Activated CD4-positive, alpha-beta memory T cell treated with anti-CD3 and anti-CD28 coated beads for 36 hours (primary cell): ENCODE data around the gene TWNK. TPM values are rescaled to one million over a fixed set of nuclear protein-coding genes. Genes with fewer than 3 reads are reported as not detected.

ENCODE experiments used
- CTCF ChIA-PET: fragments of 350-600 bp; sonication (Branson Sonifier 250); formaldehyde crosslinking; loops from one replicate; lab custom pipeline; 2021; ENCODE audit warnings: antibody characterized with exemption, inconsistent platforms; lab: Charles Lee
- POLR2A ChIA-PET: fragments of 350-600 bp; sonication (Branson Sonifier 250); formaldehyde crosslinking; loops from one replicate; lab custom pipeline; 2021; ENCODE audit warnings: antibody characterized with exemption; lab: Charles Lee
- DNase-seq: peaks from one replicate; pipeline ENCODE4 v3.0.0-alpha.2; 2020
- H3K27ac Mint-ChIP-seq: one replicate; pipeline ENCODE4 v1.8.0; 2021; ENCODE audit warnings: mixed read lengths
- H3K27me3 Mint-ChIP-seq: one replicate; pipeline ENCODE4 v1.8.0; 2021; ENCODE audit warnings: mixed read lengths
- H3K36me3 Mint-ChIP-seq: one replicate; pipeline ENCODE4 v1.8.0; 2021; ENCODE audit warnings: mixed read lengths
- H3K4me1 Mint-ChIP-seq: one replicate; pipeline ENCODE4 v1.8.0; 2021; ENCODE audit warnings: low read depth, mixed read lengths
- H3K4me3 Mint-ChIP-seq: one replicate; pipeline ENCODE4 v1.8.0; 2021; ENCODE audit warnings: mild to moderate bottlenecking, mixed read lengths
- H3K9me3 Mint-ChIP-seq: one replicate; pipeline ENCODE4 v1.8.0; 2021; ENCODE audit warnings: mixed read lengths
- intact Hi-C: fragments of 100-400 bp; cut with micrococcal nuclease; formaldehyde crosslinking; loops from one replicate; pipeline ENCODE4 v1.15.1; 2023
- total RNA-seq, 2 experiments: library from RNA; stranded (reverse); gene quantifications; one replicate each; pipeline ENCODE4 v1.2.3, GENCODE V29; 2021

Gene TWNK
- total RNA-seq, 2 experiments from 2014 or later, result 12.8 to 14.0 TPM

- intact Hi-C loops, result no loop called here
- ChIA-PET POLR2A (interaction anchor here (1.0 kb wide), 1 partner anchor 45 kb away, joined by 3 read pairs; no protein-coding TSS in a partner anchor), CTCF (interaction anchor here (1.2 to 5.7 kb wide), 3 partner anchors 11 to 55 kb away, joined by 3 to 58 read pairs (median 3); partner anchors contain the start of gene LZTS2)
- Mint-ChIP-seq H3K9me3 (no peaks in the 10 kb centered on the region), H3K27ac (no peak overlapping the region), H3K27me3 (no peaks in the 10 kb centered on the region), H3K4me3 (peak overlapping the region; percentile 92), H3K36me3 (peaks cover 33% of the 10 kb centered on the region), H3K4me1 (peaks cover 46% of the 10 kb centered on the region)
- DNase-seq, result no peak
Observed at GRCh38 chr10:100986623-100986951, 756 bp upstream of the TWNK start.

DNA sequence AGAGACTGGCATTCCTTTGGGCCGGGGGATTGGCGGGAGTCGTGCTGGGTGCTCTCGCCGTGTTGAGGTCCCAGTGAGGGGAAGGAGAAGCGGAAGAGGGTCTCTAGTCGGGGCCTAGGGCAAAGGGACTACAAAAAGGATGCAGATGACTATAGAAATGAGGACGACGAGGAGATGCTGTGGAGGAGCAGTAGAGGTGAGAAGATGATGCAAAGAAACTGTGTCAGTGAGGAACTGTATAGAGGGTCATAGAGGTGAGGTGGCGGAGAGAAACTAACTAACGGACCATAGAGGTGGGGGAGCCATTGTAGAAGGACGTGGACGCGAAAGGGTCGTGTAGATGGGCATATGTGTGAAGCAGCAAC, 324 bp downstream of the TWNK start:
- ChIA-PET CTCF (interaction anchor here (0.6 to 5.7 kb wide), 5 partner anchors 10 to 128 kb away, joined by 3 to 58 read pairs (median 7); partner anchors contain the start of gene LZTS2), POLR2A (interaction anchor here (0.6 to 1.3 kb wide), 2 partner anchors 28 to 1014 kb away, joined by 3 read pairs; no protein-coding TSS in a partner anchor)
- intact Hi-C loops, result loop anchor here (1.0 kb wide), 1 partner anchor 10 kb away; no protein-coding TSS in a partner anchor

GRCh38 chr10:100988166-100988565, 823 bp downstream of the TWNK start:
- no peak overlapping the region for H3K27ac Mint-ChIP-seq
- no peaks in the 10 kb centered on the region for H3K9me3 Mint-ChIP-seq
- peaks cover 46% of the 10 kb centered on the region for H3K4me1 Mint-ChIP-seq
- H3K27me3 Mint-ChIP-seq, result no peaks in the 10 kb centered on the region
- H3K4me3 Mint-ChIP-seq, result peak overlapping the region; percentile 92
- CTCF ChIA-PET, result interaction anchor here (0.6 to 5.7 kb wide), 7 partner anchors 10 to 127 kb away, joined by 3 to 58 read pairs (median 4); partner anchors contain the start of genes LZTS2 and SEMA4G
- no peak for DNase-seq
- POLR2A ChIA-PET, result interaction anchor here (0.6 to 1.3 kb wide), 3 partner anchors 10 to 1013 kb away, joined by 3 to 4 read pairs (median 3); no protein-coding TSS in a partner anchor
- intact Hi-C loops, result no loop called here
- H3K36me3 Mint-ChIP-seq, result peaks cover 32% of the 10 kb centered on the region

More for the DNA sequence above, 324 bp downstream of the TWNK start:
- peaks cover 33% of the 10 kb centered on the region for H3K36me3 Mint-ChIP-seq
- H3K9me3 Mint-ChIP-seq, result no peaks in the 10 kb centered on the region
- peak overlapping the region; percentile 76 for H3K27ac Mint-ChIP-seq
- H3K4me3 Mint-ChIP-seq, result peak overlapping the region; percentile 92
- no peak for DNase-seq
- peaks cover 46% of the 10 kb centered on the region for H3K4me1 Mint-ChIP-seq
- H3K27me3 Mint-ChIP-seq, result no peaks in the 10 kb centered on the region

DNA sequence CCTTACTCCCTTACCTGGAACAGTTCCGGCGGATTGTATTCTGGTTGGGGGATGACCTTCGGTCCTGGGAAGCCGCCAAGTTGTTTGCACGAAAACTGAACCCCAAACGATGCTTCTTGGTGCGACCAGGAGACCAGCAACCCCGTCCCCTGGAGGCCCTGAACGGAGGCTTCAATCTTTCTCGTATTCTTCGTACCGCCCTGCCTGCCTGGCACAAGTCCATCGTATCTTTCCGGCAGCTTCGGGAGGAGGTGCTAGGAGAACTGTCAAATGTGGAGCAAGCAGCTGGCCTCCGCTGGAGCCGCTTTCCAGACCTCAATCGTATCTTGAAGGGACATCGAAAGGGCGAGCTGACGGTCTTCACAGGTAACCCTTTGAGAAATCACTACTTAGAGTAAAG, 1.7 kb downstream of the TWNK start:
- Mint-ChIP-seq H3K4me3 (no peak overlapping the region), H3K4me1 (peaks cover 46% of the 10 kb centered on the region), H3K27me3 (no peaks in the 10 kb centered on the region), H3K36me3 (peaks cover 34% of the 10 kb centered on the region), H3K9me3 (no peaks in the 10 kb centered on the region), H3K27ac (no peak overlapping the region)
- intact Hi-C loops, result no loop called here
- DNase-seq, result no peak
- ChIA-PET POLR2A (interaction anchor here (1.0 kb wide), 1 partner anchor 9 kb away, joined by 4 read pairs; no protein-coding TSS in a partner anchor), CTCF (interaction anchor here (1.1 to 5.7 kb wide), 5 partner anchors 9 to 30 kb away, joined by 3 to 58 read pairs (median 7); partner anchors contain the start of genes LZTS2 and SEMA4G)

DNA sequence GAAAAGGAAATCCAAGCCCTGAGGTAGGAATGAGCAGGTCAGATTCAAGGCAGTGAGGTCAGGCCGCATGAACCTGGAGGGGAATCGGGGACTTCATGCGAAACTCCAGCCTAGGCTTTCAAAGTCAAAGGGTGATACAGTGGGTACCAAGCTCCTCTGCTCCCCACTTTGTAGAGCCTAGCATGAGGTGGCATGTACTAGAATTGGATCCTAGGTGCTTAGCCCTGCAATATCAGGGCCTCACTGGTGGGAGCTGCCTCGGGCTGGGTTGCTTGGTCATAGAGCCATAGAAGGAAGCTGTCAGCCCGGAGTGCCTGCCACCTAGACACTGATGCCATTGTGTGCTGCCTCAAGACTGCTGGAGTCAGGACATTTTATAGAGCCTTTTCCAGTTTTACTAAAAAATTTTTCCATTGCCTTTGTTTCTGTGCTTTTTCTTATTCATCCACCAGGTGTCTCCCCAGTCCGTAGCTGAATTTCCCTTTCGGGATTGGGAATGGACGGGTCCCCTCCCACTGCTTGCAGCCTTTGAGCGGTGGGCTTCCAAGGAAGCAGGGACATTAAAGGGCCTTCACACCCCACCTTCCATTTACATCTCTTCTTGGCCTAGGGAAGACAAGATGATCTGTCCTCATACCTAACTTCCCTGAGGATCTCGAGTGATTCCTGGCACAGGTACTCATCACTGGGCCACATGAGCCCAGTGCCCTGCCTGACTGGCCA, 6.8 kb downstream of the TWNK start:
- peaks cover 35% of the 10 kb centered on the region for H3K4me1 Mint-ChIP-seq
- no peaks in the 10 kb centered on the region for H3K27me3 Mint-ChIP-seq
- ChIA-PET POLR2A (interaction anchor here (0.7 kb wide), 1 partner anchor 51 kb away, joined by 3 read pairs; no protein-coding TSS in a partner anchor), CTCF (interaction anchor here (14.6 kb wide), 1 partner anchor 23 kb away, joined by 199 read pairs; no protein-coding TSS in a partner anchor)
- no peak for DNase-seq
- H3K27ac Mint-ChIP-seq, result no peak overlapping the region
- H3K9me3 Mint-ChIP-seq, result no peaks in the 10 kb centered on the region
- peaks cover 30% of the 10 kb centered on the region for H3K36me3 Mint-ChIP-seq
- intact Hi-C loops, result no loop called here
- no peak overlapping the region for H3K4me3 Mint-ChIP-seq

DNA sequence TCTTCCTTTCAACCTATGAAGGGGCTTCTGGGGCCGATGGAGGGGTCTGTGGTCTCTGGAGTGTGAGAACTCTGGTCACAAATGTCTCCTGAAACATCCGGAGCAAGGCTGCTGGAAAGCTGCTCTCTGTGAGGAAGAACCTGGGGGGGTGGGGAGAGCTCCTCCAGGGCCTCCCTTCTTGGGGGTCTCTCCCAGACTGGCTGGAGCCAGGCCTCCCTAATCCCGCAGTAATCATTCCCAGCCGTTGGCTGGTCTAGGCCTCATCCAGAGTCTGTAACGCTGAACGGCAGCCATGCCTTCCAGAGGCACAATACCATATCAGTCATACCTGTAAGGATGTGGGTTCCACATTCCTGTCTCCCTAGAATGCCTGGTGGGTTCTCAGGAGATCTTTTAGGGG, 7.8 kb downstream of the TWNK start:
- intact Hi-C loops, result loop anchor here (5.0 kb wide), 1 partner anchor 83 kb away; the partner anchor contains the start of gene SLF2
- no peak for DNase-seq
- H3K4me1 Mint-ChIP-seq, result peaks cover 28% of the 10 kb centered on the region
- H3K27ac Mint-ChIP-seq, result no peak overlapping the region
- no peaks in the 10 kb centered on the region for H3K9me3 Mint-ChIP-seq
- CTCF ChIA-PET, result interaction anchor here (14.6 kb wide), 1 partner anchor 22 kb away, joined by 199 read pairs; no protein-coding TSS in a partner anchor
- H3K36me3 Mint-ChIP-seq, result peaks cover 24% of the 10 kb centered on the region
- H3K4me3 Mint-ChIP-seq, result no peak overlapping the region
- POLR2A ChIA-PET, result no interaction called here
- no peaks in the 10 kb centered on the region for H3K27me3 Mint-ChIP-seq

- H3K36me3 Mint-ChIP-seq, result peaks cover 10% of the 10 kb centered on the region
- H3K4me1 Mint-ChIP-seq, result peaks cover 20% of the 10 kb centered on the region
- no peaks in the 10 kb centered on the region for H3K27me3 Mint-ChIP-seq
- H3K27ac Mint-ChIP-seq, result peak overlapping the region; percentile 86
- peak; percentile 52 for DNase-seq
- intact Hi-C loops, result loop anchor here (1.0 to 5.0 kb wide), 4 partner anchors 10 to 1506 kb away; partner anchors contain the start of genes ACTR1A, MRPL43, SLF2 and SUFU
- CTCF ChIA-PET, result interaction anchor here (0.6 to 14.6 kb wide), 14 partner anchors 9 to 696 kb away, joined by 3 to 199 read pairs (median 3); partner anchors contain the start of genes MRPL43, PDZD7, SFXN3 and SLF2
- peak overlapping the region; percentile 76 for H3K4me3 Mint-ChIP-seq
- no peaks in the 10 kb centered on the region for H3K9me3 Mint-ChIP-seq
- POLR2A ChIA-PET, result interaction anchor here (0.5 to 1.0 kb wide), 3 partner anchors 20 to 1060 kb away, joined by 3 to 4 read pairs (median 3); no protein-coding TSS in a partner anchor
Observed at GRCh38 chr10:100996678-100997359, 9.5 kb downstream of the TWNK start.

- Mint-ChIP-seq H3K36me3 (peaks cover 9% of the 10 kb centered on the region), H3K9me3 (no peaks in the 10 kb centered on the region), H3K27me3 (no peaks in the 10 kb centered on the region), H3K4me3 (peak overlapping the region; percentile 76), H3K27ac (peak overlapping the region; percentile 79), H3K4me1 (peaks cover 20% of the 10 kb centered on the region)
- DNase-seq, result peak; percentile 79
- POLR2A ChIA-PET, result interaction anchor here (0.7 to 1.2 kb wide), 5 partner anchors 9 to 35 kb away, joined by 3 to 6 read pairs (median 4); partner anchors contain the start of genes PDZD7 and SFXN3
- intact Hi-C loops, result loop anchor here (1.0 to 5.0 kb wide), 4 partner anchors 10 to 1505 kb away; partner anchors contain the start of genes ACTR1A, MRPL43, SLF2 and SUFU
- CTCF ChIA-PET, result interaction anchor here (0.6 to 14.6 kb wide), 26 partner anchors 9 to 782 kb away, joined by 3 to 199 read pairs (median 3); partner anchors contain the start of genes HIF1AN, KAZALD1, MRPL43 and PDZD7
Observed at GRCh38 chr10:100997360-100998182, 10.2 kb downstream of the TWNK start.

- POLR2A ChIA-PET, result interaction anchor here (0.8 to 1.2 kb wide), 4 partner anchors 10 to 33 kb away, joined by 3 to 6 read pairs (median 4); partner anchors contain the start of genes PDZD7 and SFXN3
- CTCF ChIA-PET, result interaction anchor here (0.6 to 14.6 kb wide), 22 partner anchors 8 to 783 kb away, joined by 3 to 199 read pairs (median 4); partner anchors contain the start of genes HIF1AN, KAZALD1, MRPL43 and PDZD7
- peak overlapping the region; percentile 76 for H3K4me3 Mint-ChIP-seq
- H3K4me1 Mint-ChIP-seq, result peaks cover 20% of the 10 kb centered on the region
- peak overlapping the region; percentile 79 for H3K27ac Mint-ChIP-seq
- no peaks in the 10 kb centered on the region for H3K27me3 Mint-ChIP-seq
- peak; percentile 78 for DNase-seq
- intact Hi-C loops, result loop anchor here (5.0 kb wide), 1 partner anchor 86 kb away; the partner anchor contains the start of gene SLF2
- peaks cover 7% of the 10 kb centered on the region for H3K36me3 Mint-ChIP-seq
- no peaks in the 10 kb centered on the region for H3K9me3 Mint-ChIP-seq
Observed at GRCh38 chr10:100998183-100998990, 11.0 kb downstream of the TWNK start.
